Left lobe of liver (tissue), 2 donors: Measurements from ENCODE around the gene RASAL1. TPM values are rescaled to one million over a fixed set of nuclear protein-coding genes. Genes with fewer than 3 reads are reported as not detected.

ENCODE experiments used
- ATAC-seq: fragments of 200-7000 bp; cut with Tn5 transposase; one replicate; pipeline ENCODE4 v1.9.1; 2020; ENCODE audit warnings: mild to moderate bottlenecking, moderate library complexity
- DNase-seq: peaks from one replicate; pipeline ENCODE4 v3.0.0-alpha.2; 2020; ENCODE audit warnings: low spot score
- total RNA-seq: library from RNA; stranded (reverse); gene quantifications from one replicate; pipeline ENCODE4 v1.2.1, GENCODE V29; 2021
- donor health status: DM: no; HTN: no; CAD: no; lungs with moderate emphysema.
- donor health status: DM: no; HTN: yes; CAD: no.

The RASAL1 gene
- total RNA-seq, 1 donor from 2014 or later, result 0.25 TPM

- no peak for DNase-seq
- ATAC-seq, result no peak
These were observed 74.4 kb downstream of the RASAL1 start for GRCh38 chr12:113061061-113061694.

GRCh38 chr12:113060336-113060960 lies 75.1 kb downstream of the RASAL1 start:
- DNase-seq, result no peak
- no peak for ATAC-seq

- DNase-seq, result no peak
These were observed 76.4 kb downstream of the RASAL1 start for GRCh38 chr12:113059071-113059595.

GRCh38 chr12:113058553-113058952 lies 77.0 kb downstream of the RASAL1 start:
- no peak for DNase-seq
- no peak for ATAC-seq

More at GRCh38 chr12:113059071-113059595, 76.4 kb downstream of the RASAL1 start:
- no peak for ATAC-seq

- no peak for DNase-seq
These were observed 77.7 kb downstream of the RASAL1 start for GRCh38 chr12:113057565-113058485.

GRCh38 chr12:113056631-113057488 lies 78.7 kb downstream of the RASAL1 start, which contains the start of gene DTX1:
DTX1 (plus strand) TSS chr12:113056730; CDS start chr12:113058193, 1,463 bp downstream.
- ATAC-seq (peak; percentile 82), DNase-seq (no peak)

More at GRCh38 chr12:113057565-113058485, 77.7 kb downstream of the RASAL1 start:
- ATAC-seq, result peak; percentile 53

GRCh38 chr12:113056381-113056630 lies 79.3 kb downstream of the RASAL1 start:
- DNase-seq (no peak), ATAC-seq (no peak)

GRCh38 chr12:113055594-113056380 lies 79.8 kb downstream of the RASAL1 start:
- ATAC-seq (peak; percentile 39), DNase-seq (no peak)

GRCh38 chr12:113054948-113055486 lies 80.5 kb downstream of the RASAL1 start:
- no peak for DNase-seq
- no peak for ATAC-seq

GRCh38 chr12:113052326-113052725 lies 83.2 kb downstream of the RASAL1 start:
- ATAC-seq (no peak), DNase-seq (no peak)

GRCh38 chr12:113051759-113052158 lies 83.8 kb downstream of the RASAL1 start:
- DNase-seq (no peak), ATAC-seq (no peak)

GRCh38 chr12:113050795-113051194 lies 84.8 kb downstream of the RASAL1 start:
- DNase-seq, result no peak
- no peak for ATAC-seq

GRCh38 chr12:113049976-113050742 lies 85.4 kb downstream of the RASAL1 start:
- ATAC-seq (peak; percentile 29), DNase-seq (no peak)

Other genes starting within 250 kb of the RASAL1 start
- 20.1 TPM for gene OAS1, start 228.8 kb downstream of the RASAL1 start, total RNA-seq
- gene OAS3, start 197.3 kb downstream of the RASAL1 start, total RNA-seq, result 4.1 TPM
- gene OAS2, start 157.2 kb downstream of the RASAL1 start, total RNA-seq, result 6.4 TPM
- 24.5 TPM for gene DTX1, start 79.0 kb downstream of the RASAL1 start, total RNA-seq
- gene CFAP73, start 14.0 kb upstream of the RASAL1 start, total RNA-seq, result not detected
- gene DDX54, start 49.7 kb upstream of the RASAL1 start, total RNA-seq, result 33.5 TPM
- gene RITA1, start 50.0 kb upstream of the RASAL1 start, total RNA-seq, result 28.4 TPM
- gene TPCN1, start 85.7 kb upstream of the RASAL1 start, total RNA-seq, result 33.1 TPM
- gene SLC8B1, start 199.3 kb upstream of the RASAL1 start, total RNA-seq, result 23.2 TPM
- 23.3 TPM for gene PLBD2, start 222.8 kb upstream of the RASAL1 start, total RNA-seq